K562 (cell line): Measurements from ENCODE around the gene DSTYK. TPM values are rescaled to one million over a fixed set of nuclear protein-coding genes. Genes with fewer than 3 reads are reported as not detected.

Experiments
- BRF1 ChIP-seq: IDR thresholded peaks from 3 replicates; pipeline ENCODE4 v1.6.1; 2011; ENCODE audit warnings: borderline replicate concordance, mild to moderate bottlenecking; ENCODE audit not compliant: insufficient read length; ENCODE audit errors: extremely low read depth
- EHMT2 ChIP-seq: fragments of 450-650 bp; IDR thresholded peaks from 2 replicates; pipeline ENCODE4 v1.6.1; 2018; ENCODE audit warnings: antibody characterized with exemption
- FOXP1 ChIP-seq: sonication (generic); formaldehyde crosslinking; IDR thresholded peaks from 2 replicates; pipeline ENCODE4 v1.8.0; 2022; ENCODE audit warnings: mild to moderate bottlenecking, missing genetic modification reagents
- GATAD2B ChIP-seq: fragments of 450-650 bp; IDR thresholded peaks from 2 replicates; pipeline ENCODE4 v1.6.1; 2017; ENCODE audit warnings: mild to moderate bottlenecking, borderline replicate concordance
- HDAC2 ChIP-seq: fragments of 450-650 bp; IDR thresholded peaks from 2 replicates; pipeline ENCODE4 v1.6.1; 2016; ENCODE audit warnings: mild to moderate bottlenecking
- KLF10 ChIP-seq: fragments of 250-450 bp; sonication (Bioruptor Pico); IDR thresholded peaks from 2 replicates; pipeline ENCODE4 v1.6.1; 2021; ENCODE audit warnings: matching md5 sums
- LEF1 ChIP-seq: fragments of 450-650 bp; IDR thresholded peaks from 2 replicates; pipeline ENCODE4 v1.6.1; 2016; ENCODE audit warnings: mild to moderate bottlenecking
- MBD2 ChIP-seq: sonication (generic); IDR thresholded peaks from 2 replicates; pipeline ENCODE4 v1.6.1; 2016; ENCODE audit warnings: low read depth, borderline replicate concordance
- MEIS2 ChIP-seq: fragments of 450-650 bp; IDR thresholded peaks from 2 replicates; pipeline ENCODE4 v1.6.1; 2014; ENCODE audit warnings: mild to moderate bottlenecking; ENCODE audit not compliant: partially characterized antibody
- MIER1 ChIP-seq: fragments of 450-650 bp; IDR thresholded peaks from 2 replicates; pipeline ENCODE4 v1.6.1; 2016; ENCODE audit warnings: antibody characterized with exemption, mild to moderate bottlenecking, low read depth
- POLR3A ChIP-seq: IDR thresholded peaks from 2 replicates; pipeline ENCODE4 v1.6.1; 2011; ENCODE audit warnings: borderline replicate concordance, mild to moderate bottlenecking, moderate library complexity; ENCODE audit not compliant: insufficient read length, insufficient read depth; ENCODE audit errors: extremely low read depth
- RBM39 ChIP-seq: fragments of 200-400 bp; formaldehyde crosslinking; optimal IDR thresholded peaks from 2 replicates; pipeline ENCODE3; 2018; ENCODE audit warnings: low read depth, low read length
- TCF7L2 ChIP-seq: fragments of 150-350 bp; IDR thresholded peaks from 2 replicates; pipeline ENCODE4 v1.6.1; 2016; ENCODE audit warnings: low read depth, mild to moderate bottlenecking, low read length, moderate library complexity
- ZNF124 ChIP-seq: sonication (generic); formaldehyde crosslinking; IDR thresholded peaks from 2 replicates; pipeline ENCODE4 v1.8.1; 2022; ENCODE audit warnings: missing genetic modification reagents
- ZNF263 ChIP-seq: sonication (generic); formaldehyde crosslinking; IDR thresholded peaks from 2 replicates; pipeline ENCODE4 v1.8.0; 2022; ENCODE audit warnings: mild to moderate bottlenecking, missing genetic modification reagents, borderline replicate concordance
- ZNF589 ChIP-seq: fragments of 200-800 bp; sonication (Bioruptor generic); IDR thresholded peaks from 2 replicates; pipeline ENCODE4 v1.6.1; 2016; ENCODE audit warnings: low read depth, missing genetic modification characterization, missing compliant biosample characterization
- polyA plus RNA-seq, 8 experiments: library from polyadenylated mRNA; depleted of rRNA in 4 of 8; stranded (reverse) in 5 of 8; unstranded in 3 of 8; fragments of >200 nt; fragmentation: Nextera tagmentation in 2 of 8; fragmentation: Illumina TruSeq in 1 of 8; extraction: Ambion mirVana in 2 of 8; extraction: Trizol in 1 of 8; gene quantifications; 2 replicates each; pipeline versions ENCODE4 v1.2.1 to v1.2.3, GENCODE V29; 2011 to 2014; ENCODE audit warnings: inconsistent platforms in 1 of 8, missing spikeins in 1 of 8
- total RNA-seq, 7 experiments: library from RNA; depleted of rRNA in 6 of 7; stranded (reverse); fragments of >200 nt in 6 of 7; fragmentation: Illumina TruSeq in 2 of 7; extraction: Trizol in 2 of 7; gene quantifications; 2 replicates each; pipeline versions ENCODE4 v1.2.1 to v1.2.3, GENCODE V29; 2011 to 2021; ENCODE audit warnings: low replicate concordance in 1 of 7
- TF ChIP-seq, protein P1 (sequence below): fragments of 250-450 bp; sonication (Bioruptor Pico); IDR thresholded peaks from 2 replicates; pipeline ENCODE4 v1.5.0; 2020; ENCODE audit warnings: mild to moderate bottlenecking, borderline replicate concordance
- TF ChIP-seq, protein P2 (sequence below): fragments of 250-450 bp; sonication (Bioruptor Pico); IDR thresholded peaks from 2 replicates; pipeline ENCODE4 v1.9.0; 2021; ENCODE audit warnings: mild to moderate bottlenecking
- TF ChIP-seq, protein P3 (sequence below): fragments of 200-800 bp; sonication (Bioruptor generic); IDR thresholded peaks from 2 replicates; pipeline ENCODE4 v1.6.1; 2017; ENCODE audit warnings: missing genetic modification characterization, missing compliant biosample characterization
- TF ChIP-seq, protein P4 (sequence below): sonication (generic); formaldehyde crosslinking; IDR thresholded peaks from 2 replicates; pipeline ENCODE4 v1.8.0; 2022; ENCODE audit warnings: mild to moderate bottlenecking, missing genetic modification reagents
- TF ChIP-seq, protein P5 (sequence below): sonication (generic); formaldehyde crosslinking; IDR thresholded peaks from 2 replicates; pipeline ENCODE4 v1.8.0; 2022; ENCODE audit warnings: mild to moderate bottlenecking, missing genetic modification reagents, borderline replicate concordance

DSTYK gene
- total and polyA plus RNA-seq, 9 of the 15 experiments (the other 6 are each of a cell fraction or from before 2014, with no cell fraction given) = 4.2 to 7.1 (median 6.2) TPM

DNA sequence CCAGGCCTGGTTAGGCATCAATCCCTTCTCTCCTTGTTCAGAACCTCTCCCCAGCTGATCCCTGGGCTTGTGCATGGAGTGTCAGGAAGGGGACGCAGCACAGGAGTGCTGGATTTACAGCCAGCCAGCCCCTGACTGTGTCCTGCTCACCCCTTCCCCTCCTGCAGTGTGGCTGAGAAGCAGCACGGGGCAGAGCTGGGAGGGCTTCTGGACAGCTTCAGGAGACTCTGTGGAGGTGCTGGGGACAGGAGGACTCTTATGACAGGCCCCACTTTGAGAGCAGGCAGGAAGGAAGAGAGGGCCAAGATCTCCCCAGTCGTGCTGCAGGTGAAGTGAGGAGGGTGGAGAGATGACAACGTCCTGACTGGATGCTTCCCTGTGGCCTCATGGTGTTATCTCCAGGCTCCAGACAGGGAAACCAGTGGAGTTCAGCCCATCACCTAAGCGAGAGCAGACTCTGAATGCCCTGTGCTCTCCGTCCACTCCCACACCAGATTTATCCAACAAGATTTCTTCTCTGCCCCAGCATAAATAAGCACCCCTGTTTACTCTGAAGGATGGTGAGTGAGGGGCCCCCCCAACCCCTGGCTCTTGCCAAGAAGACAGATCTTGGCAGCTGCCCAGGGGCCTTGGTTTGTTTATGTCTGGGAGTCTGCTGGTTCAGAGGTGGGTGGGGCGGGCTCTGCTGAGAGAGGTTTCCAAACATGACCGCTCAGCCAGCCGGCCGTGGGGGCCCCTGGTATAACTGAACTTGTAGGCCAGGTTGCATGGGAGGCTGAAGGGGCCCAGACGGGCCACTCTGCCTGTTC, 37.5 kb upstream of the DSTYK start (continued):
- TF ChIP-seq, protein P1, sequence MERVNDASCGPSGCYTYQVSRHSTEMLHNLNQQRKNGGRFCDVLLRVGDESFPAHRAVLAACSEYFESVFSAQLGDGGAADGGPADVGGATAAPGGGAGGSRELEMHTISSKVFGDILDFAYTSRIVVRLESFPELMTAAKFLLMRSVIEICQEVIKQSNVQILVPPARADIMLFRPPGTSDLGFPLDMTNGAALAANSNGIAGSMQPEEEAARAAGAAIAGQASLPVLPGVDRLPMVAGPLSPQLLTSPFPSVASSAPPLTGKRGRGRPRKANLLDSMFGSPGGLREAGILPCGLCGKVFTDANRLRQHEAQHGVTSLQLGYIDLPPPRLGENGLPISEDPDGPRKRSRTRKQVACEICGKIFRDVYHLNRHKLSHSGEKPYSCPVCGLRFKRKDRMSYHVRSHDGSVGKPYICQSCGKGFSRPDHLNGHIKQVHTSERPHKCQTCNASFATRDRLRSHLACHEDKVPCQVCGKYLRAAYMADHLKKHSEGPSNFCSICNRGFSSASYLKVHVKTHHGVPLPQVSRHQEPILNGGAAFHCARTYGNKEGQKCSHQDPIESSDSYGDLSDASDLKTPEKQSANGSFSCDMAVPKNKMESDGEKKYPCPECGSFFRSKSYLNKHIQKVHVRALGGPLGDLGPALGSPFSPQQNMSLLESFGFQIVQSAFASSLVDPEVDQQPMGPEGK = no peak
- TF ChIP-seq ZNF263 (CRISPR knock-in tag) (no peak), GATAD2B (no peak), LEF1 (no peak), TCF7L2 (no peak), POLR3A (no peak), KLF10 (CRISPR knock-in tag) (no peak), MIER1 (no peak), HDAC2 (peak; percentile 82; the same call in 1 of the 2 replicates), FOXP1 (CRISPR knock-in tag) (no peak), RBM39 (no peak), ZNF589 (no peak), BRF1 (no peak), EHMT2 (no peak), ZNF124 (CRISPR knock-in tag) (no peak), MBD2 (peak; percentile 22; the same call in 1 of the 2 replicates), MEIS2 (no peak)
- TF ChIP-seq, protein P2, sequence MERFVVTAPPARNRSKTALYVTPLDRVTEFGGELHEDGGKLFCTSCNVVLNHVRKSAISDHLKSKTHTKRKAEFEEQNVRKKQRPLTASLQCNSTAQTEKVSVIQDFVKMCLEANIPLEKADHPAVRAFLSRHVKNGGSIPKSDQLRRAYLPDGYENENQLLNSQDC = no peak
- TF ChIP-seq, protein P3, sequence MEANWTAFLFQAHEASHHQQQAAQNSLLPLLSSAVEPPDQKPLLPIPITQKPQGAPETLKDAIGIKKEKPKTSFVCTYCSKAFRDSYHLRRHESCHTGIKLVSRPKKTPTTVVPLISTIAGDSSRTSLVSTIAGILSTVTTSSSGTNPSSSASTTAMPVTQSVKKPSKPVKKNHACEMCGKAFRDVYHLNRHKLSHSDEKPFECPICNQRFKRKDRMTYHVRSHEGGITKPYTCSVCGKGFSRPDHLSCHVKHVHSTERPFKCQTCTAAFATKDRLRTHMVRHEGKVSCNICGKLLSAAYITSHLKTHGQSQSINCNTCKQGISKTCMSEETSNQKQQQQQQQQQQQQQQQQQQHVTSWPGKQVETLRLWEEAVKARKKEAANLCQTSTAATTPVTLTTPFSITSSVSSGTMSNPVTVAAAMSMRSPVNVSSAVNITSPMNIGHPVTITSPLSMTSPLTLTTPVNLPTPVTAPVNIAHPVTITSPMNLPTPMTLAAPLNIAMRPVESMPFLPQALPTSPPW (CRISPR knock-in tag) = peak; percentile 38; the same call in 1 of the 2 replicates
- TF ChIP-seq, protein P4, sequence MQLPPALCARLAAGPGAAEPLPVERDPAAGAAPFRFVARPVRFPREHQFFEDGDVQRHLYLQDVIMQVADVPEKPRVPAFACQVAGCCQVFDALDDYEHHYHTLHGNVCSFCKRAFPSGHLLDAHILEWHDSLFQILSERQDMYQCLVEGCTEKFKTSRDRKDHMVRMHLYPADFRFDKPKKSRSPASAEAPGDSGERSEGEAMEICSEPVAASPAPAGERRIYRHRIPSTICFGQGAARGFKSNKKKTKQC (CRISPR knock-in tag) = no peak
- TF ChIP-seq, protein P5, sequence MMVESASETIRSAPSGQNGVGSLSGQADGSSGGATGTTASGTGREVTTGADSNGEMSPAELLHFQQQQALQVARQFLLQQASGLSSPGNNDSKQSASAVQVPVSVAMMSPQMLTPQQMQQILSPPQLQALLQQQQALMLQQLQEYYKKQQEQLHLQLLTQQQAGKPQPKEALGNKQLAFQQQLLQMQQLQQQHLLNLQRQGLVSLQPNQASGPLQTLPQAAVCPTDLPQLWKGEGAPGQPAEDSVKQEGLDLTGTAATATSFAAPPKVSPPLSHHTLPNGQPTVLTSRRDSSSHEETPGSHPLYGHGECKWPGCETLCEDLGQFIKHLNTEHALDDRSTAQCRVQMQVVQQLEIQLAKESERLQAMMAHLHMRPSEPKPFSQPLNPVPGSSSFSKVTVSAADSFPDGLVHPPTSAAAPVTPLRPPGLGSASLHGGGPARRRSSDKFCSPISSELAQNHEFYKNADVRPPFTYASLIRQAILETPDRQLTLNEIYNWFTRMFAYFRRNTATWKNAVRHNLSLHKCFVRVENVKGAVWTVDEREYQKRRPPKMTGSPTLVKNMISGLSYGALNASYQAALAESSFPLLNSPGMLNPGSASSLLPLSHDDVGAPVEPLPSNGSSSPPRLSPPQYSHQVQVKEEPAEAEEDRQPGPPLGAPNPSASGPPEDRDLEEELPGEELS (CRISPR knock-in tag) = no peak
